Body of pancreas (tissue), 4 donors: ENCODE measurements around the gene LGR4. TPM values are rescaled to one million over a fixed set of nuclear protein-coding genes. Genes with fewer than 3 reads are reported as not detected.

Experiments used
- ATAC-seq: fragments of 150-250 bp; one replicate; pipeline ENCODE4 v1.9.1; 2016
- DNase-seq, 4 donors: peaks; one replicate each; pipeline ENCODE4 v3.0.0-alpha.2; 2019
- H3K27ac ChIP-seq, 4 donors: fragments of 200-600 bp; sonication (generic); 1 replicate in 3 of 4; 2 replicates in 1 of 4; pipeline versions ENCODE4 v1.5.1 to v1.6.1; 2016 to 2019; ENCODE audit warnings: mild to moderate bottlenecking in 1 of 4, mixed read lengths in 1 of 4, moderate library complexity in 1 of 4
- H3K27me3 ChIP-seq, 2 donors: fragments of 200-600 bp; sonication (generic); one replicate each; pipeline ENCODE4 v1.6.0; 2016; ENCODE audit warnings: mild to moderate bottlenecking in 1 of 2
- H3K36me3 ChIP-seq, 2 donors: fragments of 200-600 bp; sonication (generic); replicated peaks in 1 of 2; 2 replicates each; pipeline ENCODE4 v1.5.1; 2016; ENCODE audit warnings: low read depth in 2 of 2; ENCODE audit not compliant: insufficient read depth in 1 of 2
- H3K4me1 ChIP-seq: fragments of 200-600 bp; sonication (generic); one replicate; pipeline ENCODE4 v1.6.0; 2016
- H3K4me3 ChIP-seq, 2 donors: fragments of 200-600 bp; sonication (generic); 1 replicate in 1 of 2; 2 replicates in 1 of 2; pipeline ENCODE4 v1.5.1; 2016 to 2019
- H3K9me3 ChIP-seq, 3 donors: fragments of 200-600 bp; sonication (generic); 1 replicate in 2 of 3; 2 replicates in 1 of 3; pipeline ENCODE4 v1.5.1; 2016
- CTCF ChIP-seq, 7 experiments: fragments of 450-650 bp in 4 of 7; fragments of 200-600 bp in 3 of 7; sonication (generic) in 3 of 7; IDR thresholded peaks; one replicate each; pipeline ENCODE4 v1.5.1; 2016 to 2019; ENCODE audit warnings: antibody characterized with exemption in 7 of 7
- POLR2A ChIP-seq, 3 donors: fragments of 450-650 bp; IDR thresholded peaks; one replicate each; pipeline ENCODE4 v1.6.1; 2016; ENCODE audit warnings: antibody characterized with exemption in 3 of 3, mild to moderate bottlenecking in 2 of 3
- WGBS, 2 donors: methylation state at CpG; one replicate each; pipeline ENCODE4 v1.1.5; 2017; 5-methylcytosine and 5-hydroxymethylcytosine counted together
- intact Hi-C: fragments of 100-400 bp; cut with DNase I; formaldehyde crosslinking; loops from one replicate; pipeline ENCODE4 v1.15.1; 2023
- total RNA-seq, 2 donors: library from RNA; depleted of rRNA; stranded (reverse); fragments of >200 nt; gene quantifications; one replicate each; pipeline ENCODE4 v1.1.0, GENCODE V29; 2016

Gene LGR4
- total RNA-seq, 2 donors from 2014 or later, result 120 to 145 TPM

- Histone ChIP-seq H3K4me3 (no peak overlapping the region), H3K36me3 (no peaks in the 10 kb centered on the region), H3K27me3 (no peaks in the 10 kb centered on the region), H3K4me1 (peaks cover 95% of the 10 kb centered on the region), H3K9me3 (no peaks in the 10 kb centered on the region), H3K27ac (no peak overlapping the region)
- TF ChIP-seq POLR2A (IDR thresholded peaks at IDR 0.05) (no peak), CTCF (IDR thresholded peaks at IDR 0.05) (no peak)
- 73 to 86% methylated on average over 3 of the region's 3 CpGs for WGBS, 2 donors
- ATAC-seq (no peak), DNase-seq (no peak)
- intact Hi-C loops, result no loop called here
These were observed 34.0 kb downstream of the LGR4 start for GRCh38 chr11:27438595-27438981.

GRCh38 chr11:27437829-27438594 lies 34.6 kb downstream of the LGR4 start:
- peaks cover 95% of the 10 kb centered on the region for H3K4me1 ChIP-seq
- H3K27me3 ChIP-seq, result no peaks in the 10 kb centered on the region
- intact Hi-C loops, result no loop called here
- DNase-seq, result no peak
- TF ChIP-seq CTCF (IDR thresholded peaks at IDR 0.05) (no peak), POLR2A (IDR thresholded peaks at IDR 0.05) (no peak)
- no peaks in the 10 kb centered on the region for H3K36me3 ChIP-seq
- no peak overlapping the region for H3K4me3 ChIP-seq
- no peak for ATAC-seq
- no peak overlapping the region for H3K27ac ChIP-seq
- WGBS, 2 donors, result 55% methylated on average over 5 of the region's 5 CpGs
- H3K9me3 ChIP-seq, result no peaks in the 10 kb centered on the region

- intact Hi-C loops, result no loop called here
- Histone ChIP-seq H3K4me1 (peaks cover 95% of the 10 kb centered on the region), H3K9me3 (no peaks in the 10 kb centered on the region), H3K36me3 (no peaks in the 10 kb centered on the region), H3K27ac (no peak overlapping the region), H3K4me3 (no peak overlapping the region), H3K27me3 (no peaks in the 10 kb centered on the region)
- DNase-seq (no peak), ATAC-seq (no peak)
- TF ChIP-seq CTCF (IDR thresholded peaks at IDR 0.05) (no peak), POLR2A (IDR thresholded peaks at IDR 0.05) (no peak)
These were observed 35.7 kb downstream of the LGR4 start for GRCh38 chr11:27436916-27437315.

GRCh38 chr11:27433742-27434141 lies 38.8 kb downstream of the LGR4 start:
- no peak for ATAC-seq
- no peak for TF ChIP-seq POLR2A (IDR thresholded peaks at IDR 0.05)
- TF ChIP-seq CTCF (IDR thresholded peaks at IDR 0.05), result no peak
- WGBS, 2 donors, result 59 to 69% methylated on average over 2 of the region's 2 CpGs
- Histone ChIP-seq H3K4me1 (peaks cover 93% of the 10 kb centered on the region), H3K36me3 (no peaks in the 10 kb centered on the region), H3K27me3 (no peaks in the 10 kb centered on the region), H3K27ac (no peak overlapping the region), H3K4me3 (no peak overlapping the region), H3K9me3 (no peaks in the 10 kb centered on the region)
- no peak for DNase-seq
- intact Hi-C loops, result no loop called here

- DNase-seq, result no peak
- Histone ChIP-seq H3K4me3 (no peak overlapping the region), H3K27me3 (no peaks in the 10 kb centered on the region), H3K36me3 (no peaks in the 10 kb centered on the region), H3K27ac (peak overlapping the region in 3 of 4 donors; percentile 13 to 18 (median 15)), H3K4me1 (peaks cover 93% of the 10 kb centered on the region), H3K9me3 (no peaks in the 10 kb centered on the region)
- intact Hi-C loops, result no loop called here
- WGBS, 2 donors, result 70 to 75% methylated on average over 2 of the region's 2 CpGs
- ATAC-seq, result no peak
- TF ChIP-seq POLR2A (IDR thresholded peaks at IDR 0.05), result no peak
- no peak for TF ChIP-seq CTCF (IDR thresholded peaks at IDR 0.05)
These were observed 40.8 kb downstream of the LGR4 start for GRCh38 chr11:27431808-27432207.
